HS-27A (cell line): Measurements from ENCODE around the gene PNPT1.
A peak's percentile ranks its signal among the peaks of the same experiment; 100 is the strongest.

Source experiments
- DNase-seq: peaks from one replicate; pipeline ENCODE4 v3.0.0-alpha.2; 2012; ENCODE audit warnings: low read depth, missing footprints

Gene PNPT1

DNA sequence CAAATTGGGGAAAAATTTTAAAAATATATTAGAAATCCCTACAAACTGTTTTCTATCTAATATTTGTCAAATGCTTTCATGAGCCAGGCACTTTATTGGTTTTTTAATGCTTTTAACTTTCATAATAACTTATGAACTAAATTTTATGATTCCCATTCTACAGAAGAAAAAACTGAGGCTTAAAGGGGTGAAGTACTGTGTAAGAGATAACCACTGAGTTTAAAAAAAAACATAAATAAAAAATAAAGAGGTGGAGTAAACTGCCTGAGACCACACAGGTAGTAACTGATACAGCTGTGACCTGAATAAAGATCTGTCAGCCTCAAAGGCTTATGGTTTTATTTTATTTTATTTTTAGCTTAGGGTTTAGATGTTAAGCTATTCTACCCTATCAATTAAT, 24.7 kb downstream of the PNPT1 start:
- DNase-seq = no peak

DNA sequence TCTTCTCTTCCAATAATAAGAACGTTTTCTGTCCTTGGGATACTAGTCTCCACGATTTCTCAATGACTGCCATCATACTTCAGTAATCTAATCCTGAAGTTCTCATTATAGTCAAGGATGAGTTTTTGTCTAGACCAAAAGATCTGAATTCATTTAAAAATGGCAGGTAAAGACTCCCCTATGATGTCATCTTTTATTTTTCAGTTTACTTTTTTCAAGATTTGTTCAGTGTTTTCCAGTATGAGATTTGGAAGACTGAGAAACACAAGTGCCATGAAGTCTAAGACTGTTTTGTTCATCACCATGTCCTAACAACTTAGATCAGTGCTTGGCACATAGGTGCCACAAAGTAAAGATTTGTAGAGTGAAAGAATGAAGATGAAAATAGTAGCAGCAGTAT, 40.4 kb downstream of the PNPT1 start:
- DNase-seq = no peak

DNA sequence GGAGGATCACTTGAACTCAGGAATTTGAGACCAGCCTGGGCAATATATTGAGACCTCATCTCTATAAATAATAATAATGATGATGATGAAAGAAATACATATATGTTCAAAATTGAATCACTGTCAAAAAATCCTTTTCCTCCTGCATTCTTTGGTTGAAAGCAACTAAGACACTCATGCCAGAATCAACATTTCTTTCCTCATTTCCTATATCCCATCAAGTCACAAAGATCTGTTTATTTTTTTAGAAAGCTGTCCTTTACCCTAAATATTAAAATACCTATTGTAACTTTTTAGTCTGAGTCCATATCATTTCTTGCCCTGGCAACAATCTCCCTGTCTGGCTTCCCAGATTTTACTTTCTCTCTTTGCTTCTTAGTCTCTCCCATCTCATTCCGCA, 44.4 kb downstream of the PNPT1 start:
- no peak for DNase-seq

DNA sequence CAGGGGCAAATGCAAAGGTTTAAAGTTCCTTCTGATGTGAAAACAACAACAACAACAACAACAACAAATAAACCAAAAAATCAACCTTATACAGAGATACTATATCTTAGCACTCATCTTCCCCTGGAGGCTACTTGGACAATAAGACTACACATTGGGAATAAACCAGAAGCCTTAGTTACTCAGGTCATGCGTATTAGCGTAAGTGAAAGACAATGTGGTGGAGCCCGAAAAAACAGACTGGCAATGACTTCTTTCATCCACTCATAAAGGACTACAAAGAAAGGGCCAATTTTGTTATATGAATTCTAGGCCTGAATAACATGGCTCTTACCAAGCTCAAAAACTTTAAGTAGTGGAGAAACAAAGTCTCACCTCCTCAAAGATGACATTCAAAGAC, 56.8 kb downstream of the PNPT1 start:
- no peak for DNase-seq

DNA sequence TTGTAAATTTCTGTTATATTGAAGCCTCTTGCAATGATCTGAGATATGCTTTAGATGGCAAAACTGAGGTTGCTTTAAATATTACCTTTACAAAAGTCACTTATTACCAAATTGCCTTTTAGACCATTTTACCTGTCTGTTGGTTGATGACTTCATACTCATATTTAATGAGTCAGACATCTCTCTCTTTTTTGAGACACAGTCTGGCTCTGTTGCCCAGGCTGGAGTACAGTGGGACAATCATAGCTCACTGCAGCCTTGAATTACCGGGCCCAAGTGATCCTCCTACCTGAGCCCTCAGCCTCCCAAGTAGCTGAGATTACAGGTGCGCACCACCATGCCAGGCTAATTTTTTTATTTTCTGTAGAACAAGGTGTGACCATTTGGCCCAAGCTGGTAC, 64.7 kb downstream of the PNPT1 start:
- no peak for DNase-seq

DNA sequence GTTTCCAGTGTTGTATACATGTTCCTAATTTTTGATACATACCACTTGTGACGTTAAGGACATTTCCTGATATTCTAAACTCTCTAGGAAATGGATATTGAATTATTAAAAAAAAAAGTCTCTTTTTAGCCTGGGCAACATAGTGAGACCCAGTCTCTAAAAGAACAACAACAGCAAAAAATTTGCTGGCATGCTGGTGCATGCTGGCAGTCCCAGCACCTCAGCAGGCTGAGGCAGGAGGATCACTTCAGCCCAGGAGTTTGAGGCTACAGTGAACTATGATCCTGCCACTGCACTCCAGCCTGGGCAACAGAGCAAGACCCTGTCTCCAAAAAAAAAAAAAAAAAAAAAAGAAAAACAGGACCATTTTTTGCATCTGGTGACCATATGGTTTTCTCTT, 65.7 kb downstream of the PNPT1 start:
- no peak for DNase-seq

DNA sequence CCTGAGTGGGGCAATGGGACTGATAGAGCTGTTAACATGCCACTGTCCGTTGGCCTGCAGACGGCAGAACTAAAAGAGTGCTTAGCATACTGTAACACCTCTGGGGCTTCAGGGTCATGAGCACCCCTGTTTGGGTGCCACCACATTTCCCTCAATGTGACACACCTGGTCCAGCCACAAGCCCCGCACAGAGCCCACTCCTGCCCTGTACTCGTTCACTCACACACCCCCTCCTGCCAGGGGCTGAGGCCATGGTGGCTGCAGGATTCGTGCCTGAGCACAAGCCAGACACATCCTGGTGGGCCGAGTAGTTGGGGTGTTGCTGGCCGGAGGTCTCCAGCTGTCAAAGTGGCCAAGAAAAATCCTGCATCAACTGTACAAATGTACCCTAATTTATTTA, 71.8 kb downstream of the PNPT1 start:
- no peak for DNase-seq

DNA sequence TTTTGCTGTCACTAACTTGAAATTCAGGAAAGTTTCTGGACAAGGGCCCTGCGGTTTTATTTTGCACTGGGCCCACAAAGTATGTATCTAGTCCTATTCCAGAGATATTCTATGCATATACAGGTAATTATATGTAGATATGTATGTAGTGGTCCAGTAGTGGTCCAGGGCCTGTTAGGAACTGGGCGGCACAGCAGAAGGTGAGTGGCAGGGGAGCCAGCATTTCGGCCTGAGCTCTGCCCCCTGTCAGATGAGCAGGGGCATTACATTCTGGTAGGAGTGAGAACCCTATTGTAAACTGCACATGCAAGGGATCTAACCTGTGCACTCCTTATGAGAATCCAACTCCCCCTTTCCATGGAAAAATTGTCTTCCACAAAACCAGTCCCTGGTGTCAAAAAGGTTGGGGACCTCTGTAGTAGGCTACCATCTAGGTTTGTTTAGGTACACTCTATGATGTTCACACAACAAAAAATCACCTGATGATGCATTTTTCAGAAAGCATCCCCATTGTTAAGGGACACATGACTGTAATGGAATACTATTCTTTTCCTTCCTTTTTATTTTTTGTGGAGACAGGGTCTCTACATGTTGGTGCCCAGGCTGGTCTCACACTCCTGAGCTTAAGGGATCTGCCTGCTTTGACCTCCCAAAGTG, 73.4 kb downstream of the PNPT1 start:
- no peak for DNase-seq

DNA sequence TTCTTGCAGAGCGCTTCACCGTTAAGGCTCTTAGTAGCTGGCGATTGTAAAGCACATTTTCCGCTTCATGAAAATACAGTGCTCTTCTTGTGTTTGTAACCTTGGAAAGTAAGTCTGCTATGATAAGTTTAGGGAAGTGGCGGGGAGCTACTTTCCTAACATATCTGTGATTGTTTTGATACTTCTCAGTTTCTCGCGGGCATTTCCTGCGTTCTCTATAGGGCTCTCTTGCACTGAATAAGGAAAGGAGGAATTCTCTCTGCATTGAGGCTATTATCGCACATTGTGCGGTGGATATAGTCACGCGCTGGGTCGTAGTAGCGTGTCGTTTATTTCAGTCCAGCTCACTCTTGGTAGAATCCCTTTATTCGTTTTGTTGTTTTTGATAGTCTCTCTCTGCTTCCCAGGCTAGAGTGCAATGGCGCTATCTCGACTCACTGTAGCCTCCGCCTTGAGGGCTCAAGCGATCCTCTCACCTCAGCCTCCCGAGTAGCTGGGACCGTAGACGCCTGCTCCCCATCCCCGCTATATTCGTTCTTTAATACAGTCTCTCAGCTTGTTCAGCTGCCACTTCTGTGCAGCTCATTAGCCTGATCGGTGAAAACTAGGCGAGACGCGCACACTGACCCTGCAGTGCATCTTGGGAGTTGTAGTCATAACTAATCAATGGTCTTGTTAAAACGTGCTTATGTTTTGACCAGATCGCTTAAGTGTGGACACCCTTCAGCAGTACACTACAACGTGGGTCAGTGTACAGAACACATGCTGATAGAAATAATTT, 75.2 kb downstream of the PNPT1 start:
- peak; percentile 33 for DNase-seq

DNA sequence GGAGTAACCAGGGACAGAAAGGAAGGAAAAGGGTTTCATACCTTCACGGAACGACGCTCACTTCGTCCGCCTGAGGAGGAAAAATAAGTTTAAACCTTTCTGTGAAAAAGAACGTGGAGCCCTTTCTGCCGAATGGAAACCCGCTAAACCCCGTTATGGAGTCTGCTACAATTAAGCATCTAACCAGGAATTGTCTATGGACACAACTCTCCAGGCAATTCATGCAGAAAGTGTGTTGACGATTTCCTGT, 75.7 kb downstream of the PNPT1 start:
- DNase-seq = peak; percentile 2

DNA sequence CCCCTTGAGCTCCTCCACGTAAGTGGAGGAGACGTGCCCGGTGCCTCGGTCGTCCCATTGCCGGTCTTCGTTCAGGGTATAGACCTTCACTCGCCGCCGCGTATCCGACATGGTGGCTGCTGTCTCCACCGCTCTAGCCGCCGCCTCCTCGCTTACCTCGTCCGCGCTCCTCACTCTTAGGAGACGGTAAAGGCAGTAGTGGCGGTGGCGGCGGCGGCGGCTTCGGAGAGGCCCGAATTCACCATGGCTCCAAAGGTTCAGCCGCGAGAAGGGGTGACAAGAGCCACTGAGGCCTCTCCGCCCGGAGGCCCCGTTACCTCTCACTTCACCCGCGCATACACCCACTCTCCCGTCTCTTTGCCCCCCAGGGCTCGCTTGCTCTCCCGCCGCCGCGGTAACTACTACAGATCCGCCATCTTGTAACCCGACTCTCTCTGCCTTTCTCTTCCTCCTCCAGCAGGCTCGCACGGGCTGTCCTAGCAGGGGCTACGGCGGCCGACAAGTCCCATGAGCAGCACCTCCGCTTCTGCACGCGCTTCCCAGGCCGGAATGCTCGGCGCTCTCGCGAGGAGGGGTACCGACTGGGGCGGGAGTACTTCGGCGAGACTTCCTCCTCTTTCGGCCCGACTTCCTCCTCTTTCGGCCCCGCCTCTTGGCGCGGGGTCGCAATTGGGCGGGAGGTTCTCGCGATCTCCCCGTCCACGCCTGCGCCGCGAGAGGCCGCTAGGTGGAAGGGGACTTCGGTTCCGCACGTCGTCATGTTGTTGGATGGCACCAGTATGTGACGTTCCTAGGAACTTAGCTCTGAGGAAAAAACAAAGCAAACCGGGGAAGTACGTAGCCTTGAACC, 76.2 kb downstream of the PNPT1 start, which contains the start of gene PPP4R3B:
Gene PPP4R3B, minus strand, starts transcription at position 448 of the 850 bp plus-strand sequence. Its CDS starts 337 bp downstream, at position 111.
- DNase-seq = peak; percentile 92

DNA sequence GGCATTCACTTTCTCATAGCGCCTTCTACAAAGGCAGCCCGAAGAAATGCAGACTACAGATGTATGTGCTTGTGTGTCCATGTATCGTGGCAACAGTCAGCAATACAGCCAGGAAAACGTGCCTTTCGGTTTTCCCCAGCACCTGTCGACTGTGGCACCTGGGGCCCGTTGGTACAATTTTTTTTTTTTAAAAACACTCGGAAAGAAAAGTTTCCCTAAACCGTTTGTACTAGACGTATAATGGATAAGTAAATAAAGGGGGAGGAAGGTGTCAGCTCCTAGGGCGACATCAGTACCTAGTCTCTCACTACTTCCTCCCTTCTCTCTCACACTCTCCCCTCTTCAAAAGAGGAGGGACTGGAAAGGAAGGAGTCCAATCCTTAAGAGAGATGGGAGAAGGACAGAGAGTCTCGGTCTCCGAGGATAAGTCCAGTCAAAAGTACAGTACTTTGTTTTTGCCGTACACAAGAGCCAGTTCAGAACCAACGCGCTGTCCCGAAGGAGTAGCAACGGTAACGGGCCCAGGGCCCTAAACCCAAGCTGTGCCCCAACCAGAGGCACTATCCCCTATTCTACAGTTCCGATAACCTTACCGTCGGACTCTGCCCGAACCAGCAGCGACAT, 77.0 kb downstream of the PNPT1 start:
- DNase-seq = peak; percentile 14

DNA sequence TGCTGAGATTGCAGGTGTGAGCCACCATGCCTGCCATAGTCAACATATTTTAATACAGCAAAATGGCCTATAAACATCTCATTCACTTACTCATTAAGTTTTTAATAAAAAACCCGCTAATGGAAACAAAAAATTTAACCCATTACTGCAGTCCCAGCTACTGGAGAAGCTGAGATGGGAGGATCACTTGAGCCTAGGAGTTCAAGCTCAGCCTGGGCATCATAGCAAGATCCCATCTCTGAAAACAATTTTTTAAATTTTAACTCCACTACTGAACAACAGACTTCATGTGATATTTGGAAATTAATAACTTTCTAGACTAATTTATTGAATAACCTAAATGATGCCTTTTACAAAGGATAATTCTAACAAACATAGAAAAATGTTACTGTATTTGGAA, 81.6 kb downstream of the PNPT1 start:
- no peak for DNase-seq

DNA sequence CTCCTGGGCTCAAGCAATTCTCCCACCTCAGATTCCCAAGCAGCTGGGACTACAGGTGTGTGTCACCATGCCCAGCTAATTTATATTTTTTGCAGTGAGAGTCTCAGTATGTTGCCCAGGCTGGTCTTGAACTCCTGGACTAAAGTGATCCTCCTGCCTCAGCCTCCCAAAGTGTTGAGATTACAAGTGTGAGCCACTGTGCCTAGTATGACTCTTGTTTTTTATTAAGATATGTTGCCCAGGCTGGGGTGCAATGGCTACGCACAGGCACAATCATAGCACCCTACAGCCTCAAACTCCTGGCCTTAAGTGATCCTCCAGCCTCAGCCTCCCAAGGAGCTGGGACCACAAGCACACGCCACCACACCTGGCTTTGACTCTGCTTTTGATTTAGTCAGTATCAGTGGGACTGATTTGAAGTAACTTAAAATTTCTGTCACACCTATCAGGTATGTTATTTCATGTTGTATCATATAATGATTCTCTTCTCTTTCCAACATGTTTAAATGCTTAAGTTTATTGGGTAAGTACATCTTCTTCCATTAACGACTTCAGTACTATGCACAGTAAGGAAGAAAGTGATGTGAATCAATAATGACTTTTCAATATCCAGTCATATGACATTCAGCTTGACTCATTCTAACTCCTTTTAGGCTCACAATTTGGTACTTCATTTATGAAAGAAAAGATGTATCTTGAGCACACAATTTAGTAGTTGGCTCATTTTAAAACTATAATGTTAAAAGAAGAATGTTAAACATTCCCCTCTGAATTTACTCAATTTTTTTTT, 82.5 kb downstream of the PNPT1 start:
- DNase-seq = no peak

DNA sequence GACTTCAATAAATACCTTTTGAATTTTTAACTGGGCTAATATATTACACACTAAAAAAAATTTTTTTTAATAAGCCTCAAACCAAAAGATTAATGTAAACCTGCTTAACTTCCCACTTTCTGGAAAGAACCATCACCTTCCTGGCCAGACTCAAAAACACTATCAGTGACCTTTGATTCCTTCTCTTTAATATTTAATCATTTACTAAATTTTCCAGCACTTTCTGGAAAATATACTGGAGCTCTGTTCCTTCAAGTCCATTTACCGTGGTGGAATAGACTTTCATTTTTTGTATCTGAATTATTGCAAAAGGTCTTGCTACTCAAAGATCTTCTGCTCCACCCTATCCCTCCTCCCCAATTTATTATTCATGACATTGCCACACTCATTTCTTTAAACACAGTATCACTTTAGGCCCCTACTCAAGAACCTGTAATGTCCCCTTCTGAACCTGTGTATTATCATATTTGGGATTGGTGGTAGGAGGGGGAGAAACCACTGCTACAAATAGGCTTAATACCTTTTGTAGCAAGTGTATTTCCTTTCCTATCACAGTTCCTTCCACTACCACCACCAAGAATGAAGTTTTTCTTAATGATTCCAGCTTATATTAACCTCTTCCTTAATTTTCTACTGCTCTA, 83.6 kb downstream of the PNPT1 start:
- no peak for DNase-seq

DNA sequence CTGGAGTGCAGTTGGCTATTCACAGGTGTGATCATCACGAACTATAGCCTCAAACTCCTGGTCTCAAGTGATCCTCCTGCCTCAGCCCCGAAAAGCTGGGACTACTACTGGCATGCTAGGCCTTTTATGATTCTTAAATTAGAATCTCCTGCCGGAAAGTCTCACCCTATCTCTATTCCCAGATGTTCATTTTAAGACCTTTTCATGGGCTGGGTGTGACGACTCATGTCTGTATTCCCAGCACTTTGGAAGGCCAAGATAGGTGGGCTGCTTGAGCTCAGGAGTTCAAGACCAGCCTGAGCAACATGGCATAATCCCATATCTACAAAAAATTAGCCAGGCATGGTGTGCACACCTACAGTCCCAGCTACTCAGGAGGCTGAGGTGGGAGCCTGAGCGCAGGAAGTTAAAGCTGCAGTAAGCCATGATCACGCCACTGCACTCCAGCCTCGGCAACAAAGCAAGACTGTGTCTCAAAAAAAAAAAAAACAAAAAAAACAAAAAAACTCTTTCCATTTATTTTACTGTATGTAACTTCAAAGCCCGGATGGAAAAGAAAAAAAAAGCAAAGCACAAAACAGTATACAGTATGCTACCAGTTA, 84.3 kb downstream of the PNPT1 start:
- no peak for DNase-seq

DNA sequence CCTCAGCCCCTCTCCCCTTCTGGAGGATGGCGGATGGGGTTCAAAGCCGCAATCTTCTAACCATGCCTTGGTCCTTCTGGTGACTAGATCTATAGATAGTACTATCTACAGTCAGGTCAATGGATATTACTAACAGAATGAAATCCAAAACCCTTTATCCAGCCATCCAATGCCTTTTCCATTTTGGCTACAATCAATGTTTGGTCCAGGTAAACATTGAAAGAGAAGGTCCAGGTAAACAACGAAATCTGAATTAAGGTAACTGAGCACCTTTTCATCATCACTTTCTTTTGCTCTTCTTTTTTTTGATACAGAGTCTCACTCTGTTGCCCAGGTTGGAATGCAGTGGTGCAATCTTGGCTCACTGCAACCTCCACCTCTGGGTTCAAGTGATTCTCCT, 85.9 kb downstream of the PNPT1 start:
- no peak for DNase-seq

DNA sequence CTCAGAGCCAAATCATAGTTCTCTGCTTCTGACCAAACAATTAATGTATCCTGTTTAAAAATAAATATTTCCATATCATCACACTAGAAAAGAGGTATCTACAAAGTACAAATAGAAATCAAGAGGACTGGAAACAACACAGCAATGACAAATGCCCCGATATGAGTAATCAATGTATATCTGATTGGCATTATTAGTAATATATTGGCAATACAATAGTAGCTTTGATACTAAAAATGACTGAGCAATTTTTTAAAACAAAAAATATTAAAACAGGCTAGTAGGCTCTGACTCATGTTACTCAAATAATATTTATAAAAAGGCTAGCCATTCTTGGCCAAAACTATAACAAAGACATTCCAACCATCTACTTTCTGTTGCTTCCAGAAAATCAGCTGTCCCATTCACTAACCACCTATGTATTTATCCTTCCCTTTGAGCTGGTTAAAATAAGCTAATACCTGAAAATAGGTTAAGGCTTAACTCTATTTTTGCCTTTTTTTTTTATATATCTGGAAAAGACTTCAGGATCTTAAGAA, 89.5 kb downstream of the PNPT1 start:
- no peak for DNase-seq

DNA sequence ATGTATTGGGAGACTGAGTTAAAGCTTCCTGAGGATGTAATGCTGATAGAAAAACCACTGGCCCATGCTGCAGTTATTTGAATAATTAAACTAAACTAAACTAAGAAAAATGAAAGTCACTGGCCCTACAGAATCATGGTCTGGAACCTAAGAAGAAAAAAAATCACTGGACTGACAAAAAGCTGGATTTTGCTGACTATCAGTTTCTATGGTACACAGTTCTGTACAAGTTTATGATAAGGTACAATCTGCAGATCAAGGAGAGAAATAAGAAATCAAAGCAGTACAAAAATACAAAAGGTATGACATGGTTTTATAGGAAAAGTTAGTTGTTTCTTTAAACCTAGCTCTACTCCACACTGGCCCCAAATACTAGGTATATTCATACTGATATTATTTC, 91.8 kb downstream of the PNPT1 start:
- no peak for DNase-seq

DNA sequence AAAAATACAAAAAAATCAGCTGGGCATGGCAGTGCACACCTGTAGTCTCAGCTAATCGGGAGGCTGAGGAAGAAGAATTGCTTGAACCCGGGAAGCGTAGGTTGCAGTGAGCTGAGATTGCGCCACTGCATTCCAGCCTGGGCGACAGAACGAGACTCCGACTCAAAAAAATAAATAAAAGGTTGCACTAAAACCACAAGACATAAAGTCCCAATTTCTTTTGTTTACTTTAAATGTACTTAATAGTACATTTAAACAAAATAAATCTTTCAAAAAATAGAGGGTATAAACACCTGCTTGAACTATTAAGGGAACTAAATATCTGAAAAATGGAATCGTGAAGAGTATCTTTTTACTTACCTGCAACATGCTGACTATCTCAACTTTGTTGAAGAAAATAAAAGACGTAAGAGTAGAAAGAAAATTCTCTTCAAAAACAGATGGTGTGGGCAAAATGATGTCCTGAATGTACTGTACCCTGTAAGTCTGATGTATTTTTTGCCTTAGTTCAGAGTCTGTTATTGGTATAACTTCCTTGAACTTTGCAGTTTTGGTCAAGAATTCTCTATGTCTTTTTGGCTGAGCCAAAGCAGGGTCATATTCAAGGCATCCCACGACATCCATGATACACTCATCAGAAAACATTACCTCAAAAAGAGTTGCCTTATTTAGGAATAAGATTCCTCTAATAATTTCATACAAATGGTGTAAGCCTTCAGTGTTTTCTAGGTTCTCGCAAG, 95.4 kb downstream of the PNPT1 start:
- DNase-seq = no peak
